AG04449 (cell line): ENCODE measurements around the gene FOXL3.

ENCODE experiments used
- CTCF ChIA-PET: fragments of 350-600 bp; formaldehyde crosslinking; extraction: SDS; loops from one replicate; lab custom pipeline; 2021; ENCODE audit warnings: antibody characterized with exemption; lab: Yijun Ruan, JAX
- POLR2A ChIA-PET: fragments of 400-600, 350-600 bp; formaldehyde crosslinking; extraction: SDS; loops from one replicate; lab custom pipeline; 2020; ENCODE audit warnings: antibody characterized with exemption, inconsistent platforms; lab: Yijun Ruan, JAX
- DNase-seq: peaks from one replicate; pipeline ENCODE4 v3.0.0-alpha.2; 2010; ENCODE audit warnings: low read depth, low spot score
- H3K4me3 ChIP-seq: 2 replicates; pipeline ENCODE4 v1.5.1; 2011; ENCODE audit warnings: low read depth, mild to moderate bottlenecking, control low read depth, low read length
- CTCF ChIP-seq: IDR thresholded peaks from one replicate; pipeline ENCODE4 v1.5.1; 2011; ENCODE audit warnings: mild to moderate bottlenecking, moderate library complexity, low read length, control low read depth, inconsistent platforms; ENCODE audit not compliant: insufficient read depth; ENCODE audit errors: missing control alignments

The FOXL3 gene

GRCh38 chr7:253581-254336 lies 36.2 kb upstream of the FOXL3 start:
- H3K4me3 ChIP-seq, result no peak overlapping the region
- no peak for TF ChIP-seq CTCF
- POLR2A ChIA-PET, result no interaction called here
- CTCF ChIA-PET, result interaction anchor here (1.0 kb wide), 1 partner anchor 11 kb away, joined by 4 read pairs; no protein-coding TSS in a partner anchor
- DNase-seq, result no peak

GRCh38 chr7:254337-255037 lies 35.5 kb upstream of the FOXL3 start:
- no peak for TF ChIP-seq CTCF
- H3K4me3 ChIP-seq, result no peak overlapping the region
- ChIA-PET POLR2A (no interaction called here), CTCF (interaction anchor here (1.0 kb wide), 1 partner anchor 10 kb away, joined by 4 read pairs; no protein-coding TSS in a partner anchor)
- DNase-seq, result no peak

- CTCF ChIA-PET, result no interaction called here
- no peak for TF ChIP-seq CTCF
- POLR2A ChIA-PET, result no interaction called here
Measured at GRCh38 chr7:255038-255435, 34.9 kb upstream of the FOXL3 start.

GRCh38 chr7:255721-256361 lies 34.1 kb upstream of the FOXL3 start:
- no peak for TF ChIP-seq CTCF
- POLR2A ChIA-PET, result no interaction called here
- CTCF ChIA-PET, result no interaction called here
- no peak overlapping the region for H3K4me3 ChIP-seq
- DNase-seq, result no peak

More at GRCh38 chr7:255038-255435, 34.9 kb upstream of the FOXL3 start:
- no peak overlapping the region for H3K4me3 ChIP-seq
- no peak for DNase-seq

- TF ChIP-seq CTCF, result no peak
- H3K4me3 ChIP-seq, result no peak overlapping the region
- ChIA-PET POLR2A (no interaction called here), CTCF (no interaction called here)
- no peak for DNase-seq
Measured at GRCh38 chr7:256461-256940, 33.5 kb upstream of the FOXL3 start.

- CTCF ChIA-PET, result no interaction called here
- TF ChIP-seq CTCF, result no peak
- DNase-seq, result no peak
- POLR2A ChIA-PET, result no interaction called here
- H3K4me3 ChIP-seq, result no peak overlapping the region
Measured at GRCh38 chr7:256981-257646, 32.9 kb upstream of the FOXL3 start.
